Islet of Langerhans (tissue), 1 donor: ENCODE measurements around the gene ABCC5.
"Not testable (repeated sequence)": the region's sequence is repeated elsewhere in the genome, so short reads cannot be mapped to it uniquely, and the experiment has no call there.

Experiments
- FAIRE-seq: peaks from one replicate; lab custom pipeline; 2011; peaks lifted over from hg19 to GRCh38; lab: Jason Lieb, UNC

The ABCC5 gene

DNA sequence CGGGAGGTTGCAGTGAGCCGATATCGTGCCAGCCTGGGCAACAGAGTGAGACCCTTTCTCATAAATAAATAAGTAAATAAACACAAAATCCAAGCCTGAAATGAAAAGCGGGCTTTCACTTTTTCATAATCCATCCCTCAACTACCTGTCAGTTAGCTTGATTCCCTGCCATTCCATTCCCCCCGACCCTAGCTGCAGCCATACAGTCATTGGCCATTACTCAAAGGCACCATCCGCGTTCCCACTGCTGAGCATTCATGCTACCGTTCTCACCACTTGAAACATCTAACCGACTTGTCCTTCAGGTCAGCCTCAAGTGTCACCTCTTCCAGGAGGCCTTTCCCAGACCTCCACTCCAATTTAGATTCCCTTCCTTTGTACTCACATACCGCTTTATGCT, 131.9 kb downstream of the ABCC5 start:
- no peak for FAIRE-seq

DNA sequence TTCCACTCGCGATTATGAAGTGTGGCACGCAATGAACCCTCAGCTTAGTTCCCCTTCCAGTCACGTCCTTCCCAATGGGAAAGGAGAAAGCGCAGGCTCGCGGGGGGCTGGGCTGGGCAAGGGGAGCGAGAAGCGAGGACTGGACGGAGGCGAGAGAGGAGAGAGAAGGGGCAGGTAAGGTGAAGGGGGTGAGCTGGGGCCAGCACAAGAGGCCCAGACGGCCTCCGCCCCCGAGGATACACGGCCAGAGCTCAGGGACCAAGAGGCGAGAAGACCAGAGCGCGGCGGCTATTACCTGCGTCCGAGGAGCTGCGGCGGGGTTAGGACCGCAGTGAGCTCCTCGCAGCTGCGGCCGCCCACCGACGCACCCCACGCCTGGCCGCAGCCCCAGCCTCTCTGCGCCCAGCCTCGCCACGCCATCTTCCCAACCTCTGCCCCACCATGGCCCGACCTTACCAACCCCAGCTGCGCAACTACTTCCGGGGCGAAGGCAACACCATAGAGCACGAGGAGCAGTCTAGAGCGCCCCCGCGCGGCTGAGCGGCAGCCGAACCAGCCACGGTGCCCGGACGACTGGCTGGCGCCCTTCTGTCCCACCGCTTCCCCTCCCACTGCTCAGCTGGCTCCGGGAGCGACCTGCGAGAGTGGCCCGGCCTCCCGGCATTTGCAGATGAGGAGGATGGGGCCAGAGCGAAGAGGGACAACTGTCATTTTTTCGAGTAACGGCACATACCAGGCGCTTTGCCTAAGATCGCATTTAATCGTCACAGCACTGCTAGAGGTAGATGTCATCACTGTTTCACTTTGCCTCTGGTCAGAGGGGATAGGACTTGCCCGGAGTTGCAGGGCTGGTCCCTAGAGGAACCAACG, 133.0 kb downstream of the ABCC5 start, which contains the start of gene PARL:
Gene PARL (minus strand): TSS at position 454 of the 870 bp plus-strand sequence. CDS start 34 bp downstream, at position 420.
- no peak for FAIRE-seq

DNA sequence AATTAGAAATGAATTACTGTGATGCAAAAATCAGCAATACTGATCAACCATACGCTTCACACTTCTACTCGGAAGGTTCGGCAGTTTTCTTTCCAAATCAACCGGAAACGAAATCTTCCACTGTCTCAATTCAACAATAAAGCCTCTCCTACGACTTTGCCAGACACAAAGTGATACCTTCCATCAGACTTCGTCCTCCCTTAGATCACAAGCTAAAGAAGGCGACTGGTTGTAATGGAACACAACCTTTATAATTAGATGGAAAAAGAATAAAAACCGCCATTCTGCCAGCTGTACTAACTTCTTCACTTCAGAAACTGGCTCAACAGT, 133.6 kb downstream of the ABCC5 start:
- no peak for FAIRE-seq

DNA sequence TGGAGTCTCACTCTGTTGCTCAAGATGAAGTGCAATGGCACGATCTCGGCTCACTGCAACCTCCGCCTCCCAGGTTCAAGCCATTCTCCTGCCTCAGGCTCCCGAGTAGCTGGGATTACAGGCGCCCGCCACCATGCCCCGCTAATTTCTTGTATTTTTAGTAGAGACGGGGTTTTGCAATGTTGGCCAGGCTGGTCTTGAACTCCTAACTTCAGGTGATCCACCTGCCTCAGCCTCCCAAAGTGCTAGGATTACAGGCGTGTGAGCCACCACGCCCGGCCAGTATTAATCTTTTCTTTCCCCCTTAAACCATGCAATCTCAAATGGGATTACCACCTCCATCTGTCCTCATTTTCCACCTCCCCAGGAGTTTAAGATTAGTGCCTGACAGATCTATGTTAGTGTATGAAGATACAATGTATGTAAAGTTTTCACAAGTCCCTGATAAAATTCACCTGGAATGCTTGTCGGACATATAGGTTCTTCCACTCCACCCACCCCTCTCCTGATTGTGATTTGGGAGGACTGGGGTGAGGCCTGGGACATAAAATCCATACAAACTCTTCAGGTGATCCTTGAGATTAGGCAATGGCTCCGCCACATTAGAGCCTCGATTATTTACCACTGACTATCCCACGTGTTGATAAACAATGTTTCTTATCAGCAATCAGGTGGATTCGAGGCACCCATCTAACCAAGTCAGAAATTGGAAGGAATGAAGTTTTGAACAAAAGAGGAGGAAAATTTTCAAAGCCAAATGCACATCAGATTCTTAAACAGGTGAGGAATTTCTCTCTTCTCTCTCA, 134.2 kb downstream of the ABCC5 start:
- no peak for FAIRE-seq

DNA sequence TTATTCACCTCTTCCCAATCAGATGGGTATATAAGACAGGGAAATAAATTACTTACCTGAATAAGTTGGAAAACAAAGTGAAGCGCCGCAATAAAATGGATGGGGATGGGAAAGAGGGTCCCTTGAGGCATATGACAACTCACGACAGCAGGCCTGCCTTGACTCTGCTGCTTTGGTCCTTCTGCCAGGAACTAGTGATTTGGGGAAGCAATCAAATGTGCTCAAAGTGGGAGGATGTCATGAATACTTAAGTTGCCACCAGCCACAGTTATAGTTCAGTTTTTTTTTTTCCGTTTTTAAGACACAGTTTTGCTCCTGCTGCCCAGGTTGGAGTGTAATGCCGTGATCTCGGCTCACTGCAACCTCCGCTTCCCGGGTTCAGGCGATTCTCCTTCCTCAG, 137.6 kb downstream of the ABCC5 start:
- no peak for FAIRE-seq

DNA sequence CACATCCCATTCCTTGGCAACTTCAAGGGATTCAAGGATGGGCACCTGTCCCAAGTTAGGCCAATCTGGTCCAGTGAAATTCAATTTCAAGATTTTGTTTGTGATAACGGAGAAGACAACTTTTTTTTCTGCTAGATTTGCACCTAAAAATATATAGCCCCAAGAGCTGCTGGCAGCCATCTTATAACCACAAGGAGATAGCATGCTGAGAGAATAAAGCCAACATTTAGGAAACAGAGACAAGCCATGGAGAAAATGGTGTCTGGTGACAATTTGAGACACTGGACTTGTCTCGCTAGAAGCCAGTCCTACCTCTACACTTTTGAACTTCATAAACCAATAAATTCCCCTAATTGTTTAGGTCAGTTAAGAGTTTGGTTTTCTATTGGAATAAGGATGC, 138.4 kb downstream of the ABCC5 start:
- FAIRE-seq, result no peak

DNA sequence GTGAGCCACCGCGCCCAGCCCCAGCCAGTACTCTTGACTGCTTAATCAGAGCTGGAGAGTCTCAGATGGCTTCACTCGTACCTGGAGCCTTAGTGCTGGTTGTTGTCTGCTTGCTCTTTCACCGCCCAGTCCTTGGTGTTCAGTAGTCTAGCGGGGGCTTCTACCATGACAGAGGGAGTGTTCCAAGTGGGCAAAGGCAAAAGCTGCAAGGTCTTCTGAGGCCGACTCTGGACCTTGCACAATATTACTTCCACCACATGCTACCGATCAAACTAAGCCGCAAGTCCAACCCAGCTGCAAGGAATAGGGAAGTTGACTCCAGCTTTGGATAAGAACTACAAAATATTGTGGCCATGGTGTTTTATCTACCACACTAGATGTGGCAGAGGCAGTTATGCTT, 139.6 kb downstream of the ABCC5 start:
- no peak for FAIRE-seq

DNA sequence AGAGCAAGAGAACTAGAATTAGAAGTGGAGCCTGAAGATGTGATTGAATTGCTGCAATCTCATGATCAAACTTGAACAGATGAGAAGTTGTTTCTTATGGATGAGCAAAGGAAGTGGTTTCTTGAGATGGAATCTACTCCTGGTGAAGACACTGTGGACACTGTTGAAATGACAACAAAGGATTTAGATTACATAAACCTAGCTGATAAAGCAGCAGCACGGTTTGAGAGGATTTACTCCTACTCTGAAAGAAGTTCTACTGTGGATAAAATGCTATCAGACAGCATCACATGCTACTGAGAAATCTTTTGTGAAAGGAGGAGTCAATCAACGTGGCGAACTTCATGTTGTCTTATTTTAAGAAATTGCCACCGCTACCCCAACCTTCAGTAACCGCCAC, 140.5 kb downstream of the ABCC5 start:
- FAIRE-seq, result not testable (repeated sequence)

DNA sequence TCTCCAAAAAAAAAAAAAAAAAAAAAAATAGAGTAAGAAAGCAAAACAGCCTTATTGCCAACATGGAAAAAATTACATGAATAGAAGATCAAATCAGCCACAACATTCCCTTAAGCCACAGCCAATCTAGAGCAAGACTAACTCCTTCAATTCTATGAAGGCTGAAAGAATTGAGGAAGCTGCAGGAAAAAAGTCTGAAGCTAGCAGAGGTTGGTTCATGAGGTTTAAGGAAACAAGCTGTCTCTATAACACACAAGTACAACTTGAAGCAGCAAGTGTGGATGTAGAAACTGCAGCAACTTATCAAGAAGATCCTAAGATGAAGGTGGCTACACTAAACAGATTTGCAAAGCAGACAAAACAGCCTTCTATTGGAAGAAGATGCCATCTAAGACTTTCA, 142.3 kb downstream of the ABCC5 start:
- FAIRE-seq, result no peak

DNA sequence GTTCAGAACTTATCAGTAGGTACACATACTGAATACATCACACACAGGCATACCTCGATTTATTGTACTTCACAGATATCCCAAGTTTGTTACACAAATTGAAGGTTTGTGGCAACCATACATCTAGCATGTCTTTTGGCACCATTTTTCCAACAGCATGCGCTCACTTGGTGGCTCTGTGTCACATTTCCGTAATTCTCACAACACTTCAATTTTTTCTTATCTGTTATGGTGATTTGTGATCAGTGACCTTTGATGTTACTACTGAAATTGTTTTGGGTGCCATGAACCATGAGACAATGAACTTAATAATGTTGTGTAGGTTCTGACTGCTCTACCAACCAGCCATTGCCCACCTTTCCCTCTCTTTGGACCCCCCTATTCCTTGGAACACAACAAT, 143.8 kb downstream of the ABCC5 start:
- no peak for FAIRE-seq

DNA sequence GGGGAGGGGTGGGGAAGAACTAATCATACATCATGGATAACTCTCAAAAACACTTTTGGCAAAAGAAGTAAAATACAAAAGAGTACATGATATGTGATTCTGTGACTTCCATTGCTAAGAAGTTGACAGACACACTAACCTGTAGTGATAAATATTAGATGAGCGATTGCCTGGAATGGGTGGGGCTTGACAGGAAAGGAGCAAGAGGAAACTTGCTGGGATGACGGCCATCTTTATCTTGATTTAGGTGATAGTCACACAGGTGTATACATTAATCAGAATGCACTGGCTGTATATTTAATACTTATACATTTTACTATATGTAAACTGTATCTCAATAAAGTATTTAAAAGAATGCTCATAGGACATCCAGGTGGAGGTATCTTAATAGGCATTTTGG, 146.1 kb downstream of the ABCC5 start:
- FAIRE-seq, result no peak

DNA sequence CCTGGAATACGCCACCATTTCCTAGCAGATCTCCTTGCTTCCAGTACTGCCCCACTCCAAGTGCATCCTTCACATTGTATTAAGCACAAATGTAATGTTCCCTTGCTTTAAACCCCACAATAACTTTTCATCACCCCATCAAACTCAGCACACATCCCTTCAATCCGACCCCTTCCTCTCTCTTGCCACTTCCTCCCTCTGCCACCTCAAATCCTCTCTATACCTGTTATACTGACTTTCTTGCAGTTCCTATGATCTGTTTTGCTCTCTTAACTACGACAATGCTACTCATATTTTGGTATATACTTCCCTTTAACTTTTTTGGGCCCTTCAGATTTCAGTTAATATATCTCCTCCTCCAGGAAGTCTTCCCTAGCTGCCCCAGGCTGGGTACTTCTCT, 147.1 kb downstream of the ABCC5 start:
- FAIRE-seq, result no peak
